Epithelial cell of esophagus (primary cell): ENCODE measurements around the gene DPH1.

Experiments used
- DNase-seq: peaks from one replicate; pipeline ENCODE4 v3.0.0; 2010; ENCODE audit warnings: low read depth
- H3K4me3 ChIP-seq: 2 replicates; pipeline ENCODE4 v1.5.1; 2011; ENCODE audit warnings: mild to moderate bottlenecking, low read length, control low read depth
- TF ChIP-seq, protein P1 (sequence below): IDR thresholded peaks from 2 replicates; pipeline ENCODE4 v1.5.1; 2011; ENCODE audit warnings: low read depth, mild to moderate bottlenecking, low read length, control low read depth, inconsistent platforms; ENCODE audit not compliant: insufficient read depth; ENCODE audit errors: missing control alignments

The DPH1 gene

GRCh38 chr17:2017274-2017941 lies 12.5 kb upstream of the DPH1 start:
- H3K4me3 ChIP-seq, result no peak overlapping the region
- no peak for DNase-seq
- TF ChIP-seq, protein P1, sequence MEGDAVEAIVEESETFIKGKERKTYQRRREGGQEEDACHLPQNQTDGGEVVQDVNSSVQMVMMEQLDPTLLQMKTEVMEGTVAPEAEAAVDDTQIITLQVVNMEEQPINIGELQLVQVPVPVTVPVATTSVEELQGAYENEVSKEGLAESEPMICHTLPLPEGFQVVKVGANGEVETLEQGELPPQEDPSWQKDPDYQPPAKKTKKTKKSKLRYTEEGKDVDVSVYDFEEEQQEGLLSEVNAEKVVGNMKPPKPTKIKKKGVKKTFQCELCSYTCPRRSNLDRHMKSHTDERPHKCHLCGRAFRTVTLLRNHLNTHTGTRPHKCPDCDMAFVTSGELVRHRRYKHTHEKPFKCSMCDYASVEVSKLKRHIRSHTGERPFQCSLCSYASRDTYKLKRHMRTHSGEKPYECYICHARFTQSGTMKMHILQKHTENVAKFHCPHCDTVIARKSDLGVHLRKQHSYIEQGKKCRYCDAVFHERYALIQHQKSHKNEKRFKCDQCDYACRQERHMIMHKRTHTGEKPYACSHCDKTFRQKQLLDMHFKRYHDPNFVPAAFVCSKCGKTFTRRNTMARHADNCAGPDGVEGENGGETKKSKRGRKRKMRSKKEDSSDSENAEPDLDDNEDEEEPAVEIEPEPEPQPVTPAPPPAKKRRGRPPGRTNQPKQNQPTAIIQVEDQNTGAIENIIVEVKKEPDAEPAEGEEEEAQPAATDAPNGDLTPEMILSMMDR, result no peak

DNA sequence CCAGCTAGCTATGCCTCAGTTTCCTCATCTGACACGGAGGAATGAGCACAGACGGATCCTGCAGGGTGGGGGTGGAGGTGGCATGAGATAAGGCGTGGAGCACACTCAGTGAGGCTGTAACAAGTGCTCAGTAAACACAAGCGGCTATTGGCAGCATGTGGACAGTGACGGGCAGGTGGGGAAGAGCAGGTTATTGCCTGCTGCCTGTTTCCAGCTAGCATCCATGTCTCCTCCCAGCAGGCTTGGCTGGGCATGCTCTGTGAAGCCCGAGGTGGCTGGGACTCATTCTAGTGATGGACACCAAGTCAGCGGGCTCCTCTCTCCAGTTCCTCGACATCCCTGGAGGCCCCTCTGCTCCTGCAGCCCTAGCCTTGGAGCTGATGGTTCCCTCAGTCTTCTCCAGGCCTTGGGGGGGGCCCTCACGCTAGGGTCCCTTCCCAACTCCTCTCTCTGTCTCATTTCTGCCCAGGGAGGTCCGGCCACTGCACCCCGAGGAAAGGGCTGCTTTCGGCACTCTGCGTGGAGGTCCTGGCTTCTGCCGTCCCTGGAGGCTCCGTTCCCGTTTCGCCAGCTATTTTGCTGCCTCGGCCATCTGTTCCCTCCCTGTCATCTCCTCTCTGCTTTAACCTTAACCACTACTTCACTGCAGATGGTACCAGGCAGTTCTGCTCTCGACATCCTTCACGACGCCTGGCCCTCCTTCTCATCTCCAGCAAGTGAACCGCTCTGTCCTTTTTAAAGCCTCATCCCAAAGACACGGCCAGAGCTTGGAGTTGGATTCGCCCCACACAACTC lies 11.0 kb upstream of the DPH1 start:
- H3K4me3 ChIP-seq, result no peak overlapping the region
- DNase-seq, result no peak
- TF ChIP-seq, protein P1, result no peak

- TF ChIP-seq, protein P1, result no peak
- DNase-seq, result no peak
These were observed 10.2 kb upstream of the DPH1 start for GRCh38 chr17:2019723-2020122.

GRCh38 chr17:2020721-2021120 lies 9.2 kb upstream of the DPH1 start:
- TF ChIP-seq, protein P1, result no peak
- no peak overlapping the region for H3K4me3 ChIP-seq

More at GRCh38 chr17:2019723-2020122, 10.2 kb upstream of the DPH1 start:
- H3K4me3 ChIP-seq, result no peak overlapping the region

GRCh38 chr17:2022647-2023240 lies 7.2 kb upstream of the DPH1 start:
- DNase-seq, result no peak
- no peak overlapping the region for H3K4me3 ChIP-seq
- TF ChIP-seq, protein P1, result no peak

More at GRCh38 chr17:2020721-2021120, 9.2 kb upstream of the DPH1 start:
- DNase-seq, result no peak

- DNase-seq, result no peak
- no peak overlapping the region for H3K4me3 ChIP-seq
- TF ChIP-seq, protein P1, result no peak
These were observed 6.7 kb upstream of the DPH1 start for GRCh38 chr17:2023256-2023655.
